Measurements from ENCODE around the gene PNLIPRP3. TPM values are rescaled to one million over a fixed set of nuclear protein-coding genes. Genes with fewer than 3 reads are reported as not detected.

Gene PNLIPRP3
- total RNA-seq, 1 experiment from 2014 or later = not detected

GRCh38 chr10:116526219-116526618 lies 98.6 kb downstream of the PNLIPRP3 start:
- no peaks in the 10 kb centered on the region for H3K36me3 Mint-ChIP-seq
- H3K4me3 Mint-ChIP-seq = no peak overlapping the region
- TF ChIP-seq PREB (CRISPR knock-in tag; IDR thresholded peaks at IDR 0.05; ENCODE audit: borderline replicate concordance) = no peak
- no peak for TF ChIP-seq ZNF423 (CRISPR knock-in tag; IDR thresholded peaks at IDR 0.05)
- TF ChIP-seq EMX1 (CRISPR knock-in tag; IDR thresholded peaks at IDR 0.05) = no peak
- no peak for TF ChIP-seq USF2 (CRISPR knock-in tag; IDR thresholded peaks at IDR 0.05)
- no peak for TF ChIP-seq AR (CRISPR knock-in tag; IDR thresholded peaks at IDR 0.05)
- TF ChIP-seq SOX15 (CRISPR knock-in tag; IDR thresholded peaks at IDR 0.05) = no peak
- no peak for TF ChIP-seq ZNF232 (CRISPR knock-in tag; IDR thresholded peaks at IDR 0.05)
- TF ChIP-seq ERG (CRISPR knock-in tag; IDR thresholded peaks at IDR 0.05) = no peak
- no peak for TF ChIP-seq JAZF1 (CRISPR knock-in tag; IDR thresholded peaks at IDR 0.05)
- peaks cover 8% of the 10 kb centered on the region for H3K9me3 Mint-ChIP-seq
- DNase-seq (ENCODE audit: low spot score) = no peak
- ATAC-seq = no peak
- peaks cover 9% of the 10 kb centered on the region for H3K4me1 Mint-ChIP-seq
- ChIA-PET CTCF (interaction anchor here (0.8 to 1.0 kb wide), 2 partner anchors 17 to 211 kb away, joined by 3 to 5 read pairs; no protein-coding TSS in a partner anchor), POLR2A (no interaction called here)
- no peak overlapping the region for H3K27ac Mint-ChIP-seq
- no peaks in the 10 kb centered on the region; the same call in 1 of the 2 replicates for H3K27me3 Mint-ChIP-seq (ENCODE audit: low read depth)

Other genes starting within 250 kb of the PNLIPRP3 start
- gene GFRA1, start 154.6 kb upstream of the PNLIPRP3 start, total RNA-seq (2021) = 4.4 to 6.1 TPM (median 5.1 TPM) in 3 replicates
- 1.8 to 3.0 TPM (median 2.0 TPM) in 3 replicates for gene CCDC172, start 103.4 kb upstream of the PNLIPRP3 start, total RNA-seq (2021)
- 1.4 to 1.9 TPM (median 1.6 TPM) in 3 replicates for gene PNLIP, start 118.1 kb downstream of the PNLIPRP3 start, total RNA-seq (2021)
- 0.68 to 1.2 TPM (median 0.69 TPM) in 3 replicates for gene PNLIPRP1, start 163.1 kb downstream of the PNLIPRP3 start, total RNA-seq (2021)
- gene PNLIPRP2, start 193.1 kb downstream of the PNLIPRP3 start, total RNA-seq (2021) = 0.28 to 0.76 TPM (median 0.57 TPM) in 3 replicates

Data from WTC11 (cell line).